ENCODE results near the gene TLX1. TPM values are rescaled to one million over a fixed set of nuclear protein-coding genes. Genes with fewer than 3 reads are reported as not detected.

Gene TLX1
- total RNA-seq, 1 experiment from 2014 or later = not detected

DNA sequence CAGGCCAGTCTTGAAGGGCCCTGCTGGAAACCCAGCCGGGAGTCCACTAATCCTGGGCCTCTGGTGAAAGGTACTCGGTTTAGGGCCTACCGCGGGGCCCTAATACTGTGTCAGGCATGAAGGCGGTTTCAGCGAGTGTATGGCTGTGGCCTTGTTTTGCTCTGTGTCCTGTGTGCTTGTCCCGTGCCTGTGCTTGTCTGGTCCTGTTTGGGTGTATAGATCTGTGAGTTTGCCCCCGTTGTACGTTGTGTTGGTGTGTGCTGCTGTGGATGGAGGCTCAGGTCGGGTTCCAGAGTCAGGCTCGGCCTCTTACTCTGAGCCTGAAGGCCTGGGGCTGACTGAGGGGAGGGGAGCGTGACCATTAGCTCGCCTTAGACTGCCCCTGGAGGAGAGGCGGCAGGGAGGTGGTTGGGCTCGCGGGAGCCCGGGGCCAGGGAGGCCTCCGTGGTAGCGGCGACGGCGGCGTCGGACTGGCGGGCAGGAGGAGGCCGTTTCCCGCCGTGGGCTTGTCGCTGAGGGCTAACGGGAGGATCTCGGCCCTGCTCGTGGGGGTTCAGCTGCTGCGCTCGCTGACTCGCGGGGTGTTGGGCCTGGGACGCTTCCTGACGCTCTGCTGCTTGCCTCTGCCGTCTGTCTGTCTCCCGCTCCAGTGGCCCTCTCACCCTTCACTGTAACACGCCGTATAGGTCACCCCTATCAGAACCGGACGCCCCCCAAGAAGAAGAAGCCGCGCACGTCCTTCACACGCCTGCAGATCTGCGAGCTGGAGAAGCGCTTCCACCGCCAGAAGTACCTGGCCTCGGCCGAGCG, 2.6 kb downstream of the TLX1 start:
- Histone ChIP-seq H3K27ac (no peak overlapping the region), H3K4me2 (no peak overlapping the region), H3K36me3 (ENCODE audit: low read depth) (no peaks in the 10 kb centered on the region), H3K27me3 (ENCODE audit: insufficient read depth, low read depth) (peaks cover 18% of the 10 kb centered on the region), H3K9me3 (ENCODE audit: insufficient read depth, low read depth) (no peaks in the 10 kb centered on the region), H3K79me2 (ENCODE audit: low read depth) (no peaks in the 10 kb centered on the region), H3K4me3 (no peak overlapping the region), H4K20me1 (ENCODE audit: insufficient read depth) (no peaks in the 10 kb centered on the region), H3F3A (ENCODE audit: insufficient read depth, low read depth) (no peaks in the 10 kb centered on the region), H2AFZ (no peak overlapping the region), H3K4me1 (replicated peaks; ENCODE audit: insufficient read depth) (no peaks in the 10 kb centered on the region), H3K9me2 (ENCODE audit: insufficient read depth) (no peaks in the 10 kb centered on the region)
- no TSS peak for BruUV-seq (replicated peaks)
- intact Hi-C loops (cut with micrococcal nuclease; ENCODE audit: unreplicated experiment) = no loop called here
- ChIA-PET POLR2A (ENCODE audit: unreplicated experiment) (no interaction called here), CTCF (no interaction called here)
- TF ChIP-seq EZH2 (IDR thresholded peaks at IDR 0.05; ENCODE audit: low read depth) = no peak
- TF ChIP-seq, protein P1, sequence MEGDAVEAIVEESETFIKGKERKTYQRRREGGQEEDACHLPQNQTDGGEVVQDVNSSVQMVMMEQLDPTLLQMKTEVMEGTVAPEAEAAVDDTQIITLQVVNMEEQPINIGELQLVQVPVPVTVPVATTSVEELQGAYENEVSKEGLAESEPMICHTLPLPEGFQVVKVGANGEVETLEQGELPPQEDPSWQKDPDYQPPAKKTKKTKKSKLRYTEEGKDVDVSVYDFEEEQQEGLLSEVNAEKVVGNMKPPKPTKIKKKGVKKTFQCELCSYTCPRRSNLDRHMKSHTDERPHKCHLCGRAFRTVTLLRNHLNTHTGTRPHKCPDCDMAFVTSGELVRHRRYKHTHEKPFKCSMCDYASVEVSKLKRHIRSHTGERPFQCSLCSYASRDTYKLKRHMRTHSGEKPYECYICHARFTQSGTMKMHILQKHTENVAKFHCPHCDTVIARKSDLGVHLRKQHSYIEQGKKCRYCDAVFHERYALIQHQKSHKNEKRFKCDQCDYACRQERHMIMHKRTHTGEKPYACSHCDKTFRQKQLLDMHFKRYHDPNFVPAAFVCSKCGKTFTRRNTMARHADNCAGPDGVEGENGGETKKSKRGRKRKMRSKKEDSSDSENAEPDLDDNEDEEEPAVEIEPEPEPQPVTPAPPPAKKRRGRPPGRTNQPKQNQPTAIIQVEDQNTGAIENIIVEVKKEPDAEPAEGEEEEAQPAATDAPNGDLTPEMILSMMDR (conservative IDR thresholded peaks at IDR 0.05) = no peak
- DNase-seq = no peak

DNA sequence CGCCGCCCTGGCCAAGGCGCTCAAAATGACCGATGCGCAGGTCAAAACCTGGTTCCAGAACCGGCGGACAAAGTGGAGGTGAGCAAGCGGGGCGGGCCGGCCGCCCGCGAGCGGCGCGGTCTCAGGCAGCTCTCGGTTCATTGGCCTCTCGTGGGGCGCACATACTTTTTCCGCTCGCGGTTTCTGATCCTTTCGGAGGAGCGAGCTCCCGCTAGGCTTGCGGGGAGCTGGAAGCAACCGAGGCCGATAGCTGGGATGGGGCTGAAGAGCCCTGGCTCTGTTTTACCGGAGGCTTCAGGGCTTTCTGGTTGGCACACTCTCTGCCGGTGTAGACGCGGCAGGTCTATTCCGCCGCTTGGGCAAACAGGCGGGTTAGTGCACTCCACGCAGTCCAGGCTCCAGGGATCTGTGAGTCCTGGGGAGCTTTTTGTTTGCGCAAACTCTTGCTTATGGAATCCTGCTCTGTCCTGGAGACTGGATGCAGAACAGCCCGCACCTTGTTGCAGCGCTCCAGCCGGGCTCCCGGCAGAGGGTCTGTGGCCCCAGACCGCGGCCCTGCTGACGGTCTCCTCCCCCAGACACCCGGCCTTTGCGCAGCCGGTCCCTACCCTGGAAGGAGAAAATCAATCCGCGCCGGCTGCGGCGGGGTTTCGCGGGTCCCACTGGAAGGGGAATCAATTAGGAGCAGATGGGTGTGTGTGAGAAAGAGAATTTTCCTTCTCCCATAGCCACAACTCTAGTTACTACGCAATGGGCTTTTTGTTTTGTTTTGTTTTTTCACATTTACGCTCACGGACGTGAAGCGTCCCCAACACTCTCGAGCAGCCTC, 3.4 kb downstream of the TLX1 start:
- POLR2A ChIA-PET (ENCODE audit: unreplicated experiment) = no interaction called here

More for the DNA sequence above, 3.4 kb downstream of the TLX1 start:
- H3K27ac ChIP-seq = no peak overlapping the region
- no peaks in the 10 kb centered on the region for H3K79me2 ChIP-seq (ENCODE audit: low read depth)
- peaks cover 17% of the 10 kb centered on the region; the same call in 1 of the 2 replicates for H3K27me3 ChIP-seq (ENCODE audit: insufficient read depth, low read depth)
- no peaks in the 10 kb centered on the region for H3K36me3 ChIP-seq (ENCODE audit: low read depth)
- no peak overlapping the region for H3K4me2 ChIP-seq
- H3K4me1 ChIP-seq (replicated peaks; ENCODE audit: insufficient read depth) = no peaks in the 10 kb centered on the region
- H3K9me3 ChIP-seq (ENCODE audit: insufficient read depth, low read depth) = no peaks in the 10 kb centered on the region
- no TSS peak for BruUV-seq (replicated peaks)
- H4K20me1 ChIP-seq (ENCODE audit: insufficient read depth) = no peaks in the 10 kb centered on the region
- no peak overlapping the region for H3K4me3 ChIP-seq
- no peak for DNase-seq
- CTCF ChIA-PET = no interaction called here
- no peak for TF ChIP-seq EZH2 (IDR thresholded peaks at IDR 0.05; ENCODE audit: low read depth)
- TF ChIP-seq, protein P1 (conservative IDR thresholded peaks at IDR 0.05) = no peak
- no peaks in the 10 kb centered on the region for H3F3A ChIP-seq (ENCODE audit: insufficient read depth, low read depth)
- H2AFZ ChIP-seq = no peak overlapping the region
- intact Hi-C loops (cut with micrococcal nuclease; ENCODE audit: unreplicated experiment) = no loop called here
- no peaks in the 10 kb centered on the region for H3K9me2 ChIP-seq (ENCODE audit: insufficient read depth)
